B cell (primary cell): ENCODE data around the gene AP3D1.

Source experiments
- EZH2 ChIP-seq: IDR thresholded peaks from 2 replicates; pipeline ENCODE4 v1.6.1; 2012; ENCODE audit warnings: borderline replicate concordance, low read depth, mild to moderate bottlenecking, moderate library complexity, low read length; ENCODE audit not compliant: insufficient read depth, poor library complexity, severe bottlenecking
- TF ChIP-seq, protein P1 (sequence below): fragments of 200-600 bp; IDR thresholded peaks from one replicate; pipeline ENCODE4 v1.8.0; 2022; ENCODE audit warnings: antibody characterized with exemption, mild to moderate bottlenecking

DNA sequence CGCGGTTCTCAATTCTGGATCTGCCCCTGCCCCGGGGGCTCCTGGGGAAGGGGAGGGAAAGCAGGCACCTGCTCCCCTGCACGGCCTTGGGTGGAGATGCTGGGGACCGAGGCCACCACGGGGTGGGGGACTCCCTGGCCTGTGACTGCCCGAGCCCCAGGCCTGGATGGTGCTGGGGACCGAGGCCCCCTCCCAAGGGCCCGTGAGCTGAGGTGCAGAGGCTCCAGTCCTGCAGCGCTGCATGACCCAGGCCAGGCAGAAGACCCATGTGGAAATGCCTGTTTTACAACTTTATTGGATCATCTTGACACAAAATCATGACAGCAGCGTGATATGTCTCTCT is 50.7 kb downstream of the AP3D1 start:
- TF ChIP-seq, protein P1, sequence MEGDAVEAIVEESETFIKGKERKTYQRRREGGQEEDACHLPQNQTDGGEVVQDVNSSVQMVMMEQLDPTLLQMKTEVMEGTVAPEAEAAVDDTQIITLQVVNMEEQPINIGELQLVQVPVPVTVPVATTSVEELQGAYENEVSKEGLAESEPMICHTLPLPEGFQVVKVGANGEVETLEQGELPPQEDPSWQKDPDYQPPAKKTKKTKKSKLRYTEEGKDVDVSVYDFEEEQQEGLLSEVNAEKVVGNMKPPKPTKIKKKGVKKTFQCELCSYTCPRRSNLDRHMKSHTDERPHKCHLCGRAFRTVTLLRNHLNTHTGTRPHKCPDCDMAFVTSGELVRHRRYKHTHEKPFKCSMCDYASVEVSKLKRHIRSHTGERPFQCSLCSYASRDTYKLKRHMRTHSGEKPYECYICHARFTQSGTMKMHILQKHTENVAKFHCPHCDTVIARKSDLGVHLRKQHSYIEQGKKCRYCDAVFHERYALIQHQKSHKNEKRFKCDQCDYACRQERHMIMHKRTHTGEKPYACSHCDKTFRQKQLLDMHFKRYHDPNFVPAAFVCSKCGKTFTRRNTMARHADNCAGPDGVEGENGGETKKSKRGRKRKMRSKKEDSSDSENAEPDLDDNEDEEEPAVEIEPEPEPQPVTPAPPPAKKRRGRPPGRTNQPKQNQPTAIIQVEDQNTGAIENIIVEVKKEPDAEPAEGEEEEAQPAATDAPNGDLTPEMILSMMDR: no peak
- no peak for TF ChIP-seq EZH2
